ENCODE results near the gene GATM.
A peak's percentile ranks its signal among the peaks of the same experiment; 100 is the strongest.
"Not testable (repeated sequence)": the region's sequence is repeated elsewhere in the genome, so short reads cannot be mapped to it uniquely, and the experiment has no call there.

Gene GATM

GRCh38 chr15:45387380-45388007, 9.2 kb upstream of the GATM start:
- no peak for DNase-seq

GRCh38 chr15:45386974-45387373, 8.6 kb upstream of the GATM start:
- no peak for DNase-seq

- peak in 3 of 4 experiments; percentile 13 to 33 (median 28) for DNase-seq
Measured at GRCh38 chr15:45386420-45386819, 8.1 kb upstream of the GATM start.

GRCh38 chr15:45385590-45385989, 7.2 kb upstream of the GATM start:
- DNase-seq = no peak

GRCh38 chr15:45384700-45385099, 6.4 kb upstream of the GATM start:
- peak in 2 of 4 experiments; percentile 19 to 33 for DNase-seq

- no peak for DNase-seq
Measured at GRCh38 chr15:45378913-45379262, 544 bp upstream of the GATM start.

- peak in 3 of 4 experiments; percentile 32 to 42 (median 39) for DNase-seq
Measured at GRCh38 chr15:45377609-45378148, 665 bp downstream of the GATM start.

- DNase-seq = no peak
Measured at GRCh38 chr15:45376967-45377608, 1.3 kb downstream of the GATM start.

GRCh38 chr15:45376300-45376928, 1.9 kb downstream of the GATM start:
- DNase-seq = no peak

GRCh38 chr15:45375836-45376235, 2.5 kb downstream of the GATM start:
- DNase-seq = no peak

GRCh38 chr15:45373976-45374375, 4.4 kb downstream of the GATM start:
- no peak for DNase-seq

- DNase-seq = peak; percentile 9 to 47 (median 32)
Measured at GRCh38 chr15:45372041-45372995, 6.0 kb downstream of the GATM start.

GRCh38 chr15:45371546-45371945, 6.8 kb downstream of the GATM start:
- no peak for DNase-seq

- not testable (repeated sequence) for DNase-seq
Measured at GRCh38 chr15:45370042-45370441, 8.3 kb downstream of the GATM start.

GRCh38 chr15:45367222-45367621, 11.1 kb downstream of the GATM start:
- not testable (repeated sequence) for DNase-seq

- DNase-seq = no peak
Measured at GRCh38 chr15:45364271-45364670, 14.1 kb downstream of the GATM start.

GRCh38 chr15:45363801-45364200, 14.5 kb downstream of the GATM start:
- DNase-seq = no peak

- DNase-seq = no peak
Measured at GRCh38 chr15:45363334-45363733, 15.0 kb downstream of the GATM start.

- no peak for DNase-seq
Measured at GRCh38 chr15:45362419-45362818, 15.9 kb downstream of the GATM start.

GRCh38 chr15:45361878-45362277, 16.5 kb downstream of the GATM start:
- DNase-seq = no peak

GRCh38 chr15:45355860-45356259, 22.5 kb downstream of the GATM start:
- DNase-seq = no peak

- no peak for DNase-seq
Measured at GRCh38 chr15:45354711-45355110, 23.6 kb downstream of the GATM start.

GRCh38 chr15:45351227-45351626, 27.1 kb downstream of the GATM start:
- no peak for DNase-seq
